ENCODE data around the gene BLOC1S6.
"Not testable (repeated sequence)": the region's sequence is repeated elsewhere in the genome, so short reads cannot be mapped to it uniquely, and the experiment has no call there.

The BLOC1S6 gene

GRCh38 chr15:45641374-45641781, 54.2 kb downstream of the BLOC1S6 start:
- no peak for DNase-seq (ENCODE audit: low spot score)

- no peak for DNase-seq (ENCODE audit: low spot score)
Observed at GRCh38 chr15:45641999-45642932, 55.1 kb downstream of the BLOC1S6 start.

GRCh38 chr15:45644437-45644836, 57.3 kb downstream of the BLOC1S6 start:
- no peak for DNase-seq (ENCODE audit: low spot score)

GRCh38 chr15:45645026-45645980, 58.1 kb downstream of the BLOC1S6 start:
- DNase-seq (ENCODE audit: low spot score) = no peak

GRCh38 chr15:45646220-45646619, 59.0 kb downstream of the BLOC1S6 start:
- no peak for DNase-seq (ENCODE audit: low spot score)

GRCh38 chr15:45647828-45648227, 60.6 kb downstream of the BLOC1S6 start:
- no peak for DNase-seq (ENCODE audit: low spot score)

- DNase-seq (ENCODE audit: low spot score) = no peak
Observed at GRCh38 chr15:45648521-45649200, 61.5 kb downstream of the BLOC1S6 start.

GRCh38 chr15:45650007-45650406, 62.8 kb downstream of the BLOC1S6 start:
- DNase-seq (ENCODE audit: low spot score) = not testable (repeated sequence)

GRCh38 chr15:45650889-45651525, 63.8 kb downstream of the BLOC1S6 start:
- DNase-seq (ENCODE audit: low spot score) = no peak

GRCh38 chr15:45653702-45654424, 66.7 kb downstream of the BLOC1S6 start:
- no peak for DNase-seq (ENCODE audit: low spot score)

- no peak for DNase-seq (ENCODE audit: low spot score)
Observed at GRCh38 chr15:45654749-45655148, 67.6 kb downstream of the BLOC1S6 start.

GRCh38 chr15:45657254-45657653, 70.1 kb downstream of the BLOC1S6 start:
- no peak for DNase-seq (ENCODE audit: low spot score)

- no peak for DNase-seq (ENCODE audit: low spot score)
Observed at GRCh38 chr15:45657764-45658545, 70.8 kb downstream of the BLOC1S6 start.

Measured in putamen (tissue), 1 donor.